T-cell (primary cell): ENCODE data around the gene ABT1. TPM values are rescaled to one million over a fixed set of nuclear protein-coding genes. Genes with fewer than 3 reads are reported as not detected.

ENCODE experiments used
- ATAC-seq, 4 experiments: fragments of 200-7000 bp in 3 of 4; fragments of 150-1000 bp in 1 of 4; cut with Tn5 transposase; replicated peaks in 1 of 4; 1 replicate in 3 of 4; 2 replicates in 1 of 4; pipeline ENCODE4 v1.10.0; 2021; ENCODE audit warnings: moderate library complexity in 3 of 4, mild to moderate bottlenecking in 2 of 4, moderate number of reproducible peaks in 1 of 4
- CTCF ChIA-PET, 2 donors: fragments of 300-600 bp; sonication (Branson Sonifier 250); formaldehyde crosslinking; loops; one replicate each; lab custom pipeline; 2022; ENCODE audit warnings: antibody characterized with exemption in 2 of 2; lab: Charles Lee
- POLR2A ChIA-PET, 2 donors: fragments of 300-600 bp; sonication (Branson Sonifier 250); formaldehyde crosslinking; loops; one replicate each; lab custom pipeline; 2022; ENCODE audit warnings: antibody characterized with exemption in 2 of 2; lab: Charles Lee
- DNase-seq, 35 experiments: peaks; one replicate each; pipeline versions ENCODE4 v3.0.0 to v3.0.0-alpha.2; 2013 to 2023
- H3K27ac ChIP-seq: one replicate; pipeline ENCODE4 v1.5.1; 2013; ENCODE audit warnings: low read length
- H3K27me3 ChIP-seq, 2 experiments: replicated peaks in 1 of 2; 1 replicate in 1 of 2; 2 replicates in 1 of 2; pipeline versions ENCODE4 v1.6.1 to v1.7.0; 2013; ENCODE audit warnings: low read length in 1 of 2, mixed read lengths in 1 of 2; ENCODE audit not compliant: control insufficient read depth in 2 of 2, insufficient read depth in 2 of 2; ENCODE audit errors: extremely low read depth in 1 of 2
- H3K36me3 ChIP-seq, 2 donors: 1 replicate in 1 of 2; 2 replicates in 1 of 2; pipeline versions ENCODE4 v1.6.1 to v1.7.0; 2013; ENCODE audit warnings: low read length in 1 of 2; ENCODE audit not compliant: control insufficient read depth in 2 of 2, insufficient read depth in 1 of 2; ENCODE audit errors: extremely low read depth in 1 of 2
- H3K4me1 ChIP-seq, 2 experiments: 1 replicate in 1 of 2; 2 replicates in 1 of 2; pipeline versions ENCODE4 v1.6.1 to v1.7.0; 2013; ENCODE audit warnings: low read length in 2 of 2, mixed read lengths in 1 of 2; ENCODE audit not compliant: insufficient read depth in 2 of 2, control insufficient read depth in 1 of 2; ENCODE audit errors: extremely low read depth in 1 of 2
- H3K4me3 ChIP-seq, 2 donors: 1 replicate in 1 of 2; 2 replicates in 1 of 2; pipeline versions ENCODE4 v1.5.1 to v1.7.0; 2013; ENCODE audit warnings: mild to moderate bottlenecking in 2 of 2, low read length in 1 of 2, moderate library complexity in 1 of 2; ENCODE audit not compliant: control insufficient read depth in 1 of 2; ENCODE audit errors: extremely low read depth in 1 of 2
- H3K9me3 ChIP-seq: 2 replicates; pipeline ENCODE4 v1.7.0; 2013
- H3K27ac Mint-ChIP-seq, 2 donors: one replicate each; pipeline ENCODE4 v1.8.0; 2020 to 2021; ENCODE audit warnings: mild to moderate bottlenecking in 2 of 2, mixed read lengths in 2 of 2
- H3K27me3 Mint-ChIP-seq, 2 donors: one replicate each; pipeline ENCODE4 v1.8.0; 2021 to 2022; ENCODE audit warnings: mixed read lengths in 2 of 2
- H3K36me3 Mint-ChIP-seq: one replicate; pipeline ENCODE4 v1.8.0; 2021; ENCODE audit warnings: mixed read lengths
- H3K4me1 Mint-ChIP-seq, 3 donors: one replicate each; pipeline ENCODE4 v1.8.0; 2020 to 2022; ENCODE audit warnings: mixed read lengths in 3 of 3, mild to moderate bottlenecking in 1 of 3
- H3K4me3 Mint-ChIP-seq, 3 donors: one replicate each; pipeline ENCODE4 v1.8.0; 2020 to 2022; ENCODE audit warnings: mild to moderate bottlenecking in 3 of 3, mixed read lengths in 3 of 3, moderate library complexity in 3 of 3
- H3K9me3 Mint-ChIP-seq, 3 donors: one replicate each; pipeline ENCODE4 v1.8.0; 2020 to 2022; ENCODE audit warnings: mixed read lengths in 3 of 3
- WGBS: methylation state at CpG from one replicate; pipeline ENCODE4 v1.1.5; 2013; ENCODE audit warnings: missing lambda C conversion rate; ENCODE audit not compliant: insufficient coverage; 5-methylcytosine and 5-hydroxymethylcytosine counted together
- total RNA-seq, 35 experiments: library from RNA in 6 of 35; stranded (reverse) in 6 of 35; fragments of 120-200 nt in 1 of 35; gene quantifications; one replicate each; pipeline versions ENCODE4 v1.2.1 to v1.2.4 and lab custom pipeline; 2013 to 2026

ABT1 gene
- total RNA-seq, 5 donors from 2014 or later (not counting 1 experiment from before 2014, with no cell fraction given): 27.6 to 36.4 (median 35.6) TPM

DNA sequence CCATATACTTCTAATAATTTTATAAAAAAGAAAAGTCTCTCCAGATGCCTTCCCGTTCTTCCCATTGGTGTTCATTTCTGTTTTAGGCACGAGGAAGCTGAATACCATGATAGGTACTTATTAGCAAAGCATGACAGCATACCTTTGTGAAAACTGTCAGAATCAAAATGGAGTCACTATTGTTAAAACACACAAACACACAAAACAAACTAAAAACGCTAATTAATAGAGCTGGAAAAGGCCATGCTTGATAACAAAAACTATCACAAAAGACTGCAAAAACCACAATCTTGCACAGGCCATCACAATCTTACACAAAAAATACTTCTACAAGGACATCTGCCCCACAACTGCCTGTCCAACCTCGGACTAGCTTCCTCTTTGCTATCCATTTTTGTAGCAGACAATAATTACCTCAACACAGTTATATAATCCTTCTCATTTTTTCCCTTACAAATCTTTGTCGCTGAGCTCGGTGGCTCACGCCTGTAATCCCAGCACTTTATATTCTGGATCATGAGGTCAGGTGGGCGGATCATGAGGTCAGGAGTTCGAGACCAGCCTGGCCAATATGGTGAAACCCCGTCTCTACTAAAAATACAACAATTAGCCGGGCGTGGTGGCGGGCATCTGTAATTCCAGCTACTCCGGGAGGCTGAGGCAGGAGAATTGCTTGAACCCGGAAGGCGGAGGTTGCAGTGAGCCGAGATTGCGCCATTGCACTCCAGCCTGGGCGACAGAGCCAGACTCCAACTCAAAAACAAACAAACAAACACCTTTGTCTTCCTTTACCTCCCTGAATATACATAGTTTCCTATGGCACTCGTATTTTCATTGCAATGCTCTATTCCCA, 3.2 kb upstream of the ABT1 start:
- POLR2A ChIA-PET: interaction anchor here (0.5 to 0.6 kb wide), 4 partner anchors 389 to 1838 kb away, joined by 3 to 9 read pairs (median 6); a partner anchor contains a TSS
- Mint-ChIP-seq H3K9me3 (no peaks in the 10 kb centered on the region), H3K36me3 (peaks cover 7% of the 10 kb centered on the region), H3K27ac (no peak overlapping the region), H3K27me3 (peaks cover 23 to 35% of the 10 kb centered on the region in 2 donors), H3K4me3 (no peak overlapping the region), H3K4me1 (peaks cover 0 to 16% (median 15%) of the 10 kb centered on the region in 3 donors)
- DNase-seq (no peak), ATAC-seq (no peak)
- CTCF ChIA-PET: interaction anchor here in 1 of 2 donors (0.6 to 0.9 kb wide), 4 partner anchors 22 to 418 kb away, joined by 3 to 5 read pairs (median 3); no protein-coding TSS in a partner anchor
- Histone ChIP-seq H3K4me1 (peaks cover 8 to 20% of the 10 kb centered on the region in 2 experiments), H3K27me3 (peaks cover 9 to 15% of the 10 kb centered on the region in 2 experiments), H3K36me3 (peaks cover 5 to 8% of the 10 kb centered on the region in 2 donors), H3K4me3 (no peak overlapping the region), H3K27ac (no peak overlapping the region), H3K9me3 (no peaks in the 10 kb centered on the region)
- WGBS: 55% methylated on average over 17 of the region's 20 CpGs

DNA sequence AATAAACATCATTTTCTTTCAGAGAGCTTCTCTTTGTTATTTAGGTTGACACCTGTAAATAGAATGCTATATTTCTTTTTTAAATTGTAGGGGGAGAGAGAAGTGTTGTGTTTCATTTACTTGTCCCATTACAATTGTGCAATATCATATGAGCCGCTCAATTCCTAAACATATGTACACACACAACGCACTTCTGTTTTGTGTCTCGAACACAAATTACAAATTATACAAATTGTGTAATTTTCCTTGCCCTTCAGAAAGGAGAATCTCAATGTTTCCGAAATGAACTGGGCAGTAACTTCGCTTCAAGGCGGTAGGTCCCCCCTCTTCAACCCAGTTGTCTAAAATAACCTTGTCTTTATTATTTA, 2.6 kb upstream of the ABT1 start:
- H3K27ac ChIP-seq: no peak overlapping the region
- H3K36me3 ChIP-seq: peaks cover 6 to 14% of the 10 kb centered on the region in 2 donors
- H3K27ac Mint-ChIP-seq: no peak overlapping the region
- no peaks in the 10 kb centered on the region for H3K9me3 ChIP-seq
- H3K27me3 ChIP-seq: peaks cover 9 to 10% of the 10 kb centered on the region in 2 experiments
- DNase-seq (no peak), ATAC-seq (no peak)
- H3K4me1 Mint-ChIP-seq: peaks cover 0 to 20% (median 18%) of the 10 kb centered on the region in 3 donors
- H3K4me3 Mint-ChIP-seq: no peak overlapping the region
- ChIA-PET CTCF (interaction anchor here in 1 of 2 donors (0.9 to 2.1 kb wide), 2 partner anchors 17 to 418 kb away, joined by 3 to 11 read pairs; no protein-coding TSS in a partner anchor), POLR2A (interaction anchor here (0.5 to 0.6 kb wide), 2 partner anchors 419 to 1300 kb away, joined by 3 to 9 read pairs; no protein-coding TSS in a partner anchor)
- peaks cover 23 to 35% of the 10 kb centered on the region in 2 donors for H3K27me3 Mint-ChIP-seq
- H3K4me1 ChIP-seq: peaks cover 8 to 22% of the 10 kb centered on the region in 2 experiments
- peaks cover 10% of the 10 kb centered on the region for H3K36me3 Mint-ChIP-seq
- no CpG with 5 or more reads among the region's 6 CpGs for WGBS
- no peak overlapping the region for H3K4me3 ChIP-seq
- no peaks in the 10 kb centered on the region for H3K9me3 Mint-ChIP-seq

DNA sequence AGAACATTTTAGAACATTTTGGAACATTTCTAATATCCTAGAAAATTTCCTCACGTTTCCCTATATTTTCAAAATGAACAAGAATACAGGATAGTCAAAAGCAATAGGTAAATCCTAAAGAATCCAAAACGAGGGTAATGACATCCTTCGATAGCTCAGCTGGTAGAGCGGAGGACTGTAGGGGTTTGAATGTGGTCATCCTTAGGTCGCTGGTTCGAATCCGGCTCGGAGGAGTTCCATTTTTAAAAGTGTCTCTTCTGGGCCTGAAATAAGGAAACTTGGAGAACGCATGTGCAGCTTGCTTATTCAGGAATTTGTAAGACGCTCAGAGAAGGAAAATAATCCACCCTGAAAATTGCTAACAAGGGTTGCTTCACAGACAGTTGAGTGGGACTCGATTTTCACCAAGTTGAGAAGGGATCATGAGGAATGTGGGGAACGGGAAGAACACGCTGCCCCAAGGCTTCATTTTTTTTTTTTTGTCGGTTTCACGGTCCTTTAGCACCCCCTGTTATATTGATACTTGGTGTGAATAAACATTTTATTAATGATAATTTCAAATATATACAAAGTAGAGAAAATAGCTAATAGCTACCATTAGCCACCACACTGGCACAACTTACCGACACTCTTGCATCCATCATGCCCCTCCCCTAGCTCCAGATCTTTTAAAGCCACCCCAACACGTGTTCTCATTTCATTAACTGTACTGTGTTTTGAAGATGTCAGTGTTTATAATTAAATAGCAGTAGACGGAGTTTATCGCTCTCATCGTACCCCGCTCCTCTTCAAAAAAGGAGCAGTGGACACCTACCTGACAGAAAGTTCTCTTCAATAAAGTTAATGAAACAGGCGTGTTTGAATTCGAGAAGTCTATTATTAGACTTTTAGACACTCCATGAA, 1.8 kb upstream of the ABT1 start:
- Mint-ChIP-seq H3K4me1 (peaks cover 0 to 27% (median 21%) of the 10 kb centered on the region in 3 donors), H3K36me3 (peaks cover 19% of the 10 kb centered on the region), H3K9me3 (no peaks in the 10 kb centered on the region), H3K4me3 (peak overlapping the region in 1 of 3 donors; percentile 19), H3K27me3 (peaks cover 23 to 32% of the 10 kb centered on the region in 2 donors), H3K27ac (no peak overlapping the region)
- CTCF ChIA-PET: interaction anchor here (0.5 to 2.4 kb wide), 19 partner anchors 9 to 532 kb away, joined by 3 to 31 read pairs (median 5); partner anchors contain the start of gene HMGN4 (in 1 of the 2)
- POLR2A ChIA-PET: interaction anchor here in 1 of 2 donors (0.5 kb wide), 2 partner anchors 436 to 1296 kb away, joined by 4 to 5 read pairs; no protein-coding TSS in a partner anchor
- Histone ChIP-seq H3K4me3 (peak overlapping the region in 1 of 2 donors; percentile 74), H3K9me3 (no peaks in the 10 kb centered on the region), H3K27ac (no peak overlapping the region), H3K4me1 (peaks cover 8 to 22% of the 10 kb centered on the region in 2 experiments), H3K27me3 (peaks cover 9 to 10% of the 10 kb centered on the region in 2 experiments), H3K36me3 (peaks cover 6 to 23% of the 10 kb centered on the region in 2 donors)
- WGBS: 11% methylated on average over 5 of the region's 23 CpGs
- ATAC-seq (no peak), DNase-seq (peak in 1 of 35 experiments; percentile 35)

DNA sequence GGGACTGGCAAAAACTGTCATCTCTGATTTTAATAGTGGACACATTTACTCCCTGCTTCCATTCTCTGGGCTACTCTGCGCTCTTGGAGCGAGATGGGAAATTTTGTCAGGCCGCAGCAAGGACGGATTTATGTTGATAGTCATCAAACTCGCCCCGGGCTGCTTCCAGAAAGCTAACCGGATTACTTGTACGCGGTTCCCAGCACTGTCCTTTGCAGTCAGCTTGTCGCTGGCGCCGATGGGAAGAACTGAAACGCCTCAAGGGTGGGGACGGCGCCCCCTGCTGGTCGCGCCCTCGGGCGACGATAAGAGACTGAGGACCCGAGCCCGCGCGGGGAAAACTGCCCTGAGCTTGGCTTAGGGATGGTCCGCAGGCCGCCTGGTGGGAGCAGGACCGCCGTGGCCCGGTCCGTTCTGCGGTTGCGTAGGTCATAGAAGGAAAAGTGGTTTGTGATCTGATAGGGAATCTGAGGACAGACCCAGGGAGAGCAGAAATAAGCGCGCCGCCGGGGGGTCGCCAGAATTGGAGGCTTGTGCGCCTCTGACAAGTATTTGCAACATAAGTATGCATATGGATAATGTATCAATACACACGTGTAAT, 984 bp upstream of the ABT1 start:
- peaks cover 8 to 22% of the 10 kb centered on the region in 2 experiments for H3K4me1 ChIP-seq
- ChIA-PET POLR2A (interaction anchor here in 1 of 2 donors (0.5 kb wide), 1 partner anchor 1295 kb away, joined by 5 read pairs; no protein-coding TSS in a partner anchor), CTCF (interaction anchor here (0.5 to 2.4 kb wide), 19 partner anchors 10 to 531 kb away, joined by 3 to 31 read pairs (median 5); partner anchors contain the start of gene HMGN4 (in 1 of the 2))
- no peak overlapping the region for H3K4me3 Mint-ChIP-seq
- WGBS: under 1% methylated on average over 30 of the region's 39 CpGs
- peaks cover 20% of the 10 kb centered on the region for H3K36me3 Mint-ChIP-seq
- H3K4me3 ChIP-seq: peak overlapping the region; percentile 58 to 74
- ATAC-seq: peak; percentile 44 to 53 (median 49)
- peaks cover 6 to 23% of the 10 kb centered on the region in 2 donors for H3K36me3 ChIP-seq
- H3K27ac ChIP-seq: no peak overlapping the region
- H3K4me1 Mint-ChIP-seq: peaks cover 0 to 27% (median 21%) of the 10 kb centered on the region in 3 donors
- peak; percentile 56 to 94 (median 79) for DNase-seq
- peaks cover 20 to 31% of the 10 kb centered on the region in 2 donors for H3K27me3 Mint-ChIP-seq
- H3K27ac Mint-ChIP-seq: no peak overlapping the region
- no peaks in the 10 kb centered on the region for H3K9me3 Mint-ChIP-seq
- H3K27me3 ChIP-seq: peaks cover 9 to 10% of the 10 kb centered on the region in 2 experiments
- no peaks in the 10 kb centered on the region for H3K9me3 ChIP-seq

DNA sequence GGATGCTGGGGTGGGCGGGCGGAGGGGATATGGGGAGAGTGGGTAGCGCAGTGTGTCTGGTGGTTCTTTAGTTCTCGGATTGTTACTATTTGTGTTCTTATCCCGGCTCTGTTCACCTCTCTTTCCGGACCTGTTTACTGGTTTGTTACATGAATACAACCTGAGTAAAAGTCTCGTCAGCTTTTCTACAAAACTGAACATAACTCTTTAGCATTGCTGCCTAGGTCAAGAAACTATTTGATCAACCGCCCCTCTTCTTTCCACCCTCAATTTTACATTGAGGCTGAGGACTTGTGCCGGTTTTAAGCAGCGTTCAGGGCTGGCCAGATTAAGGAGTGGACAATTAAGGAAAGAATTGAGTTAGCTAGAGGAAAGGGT, 625 bp downstream of the ABT1 start:
- no peak for ATAC-seq
- peak overlapping the region; percentile 89 to 98 for H3K4me3 ChIP-seq
- Mint-ChIP-seq H3K27me3 (peaks cover 14 to 20% of the 10 kb centered on the region in 2 donors), H3K4me3 (no peak overlapping the region), H3K36me3 (peaks cover 20% of the 10 kb centered on the region), H3K27ac (no peak overlapping the region), H3K9me3 (no peaks in the 10 kb centered on the region), H3K4me1 (peaks cover 0 to 27% (median 21%) of the 10 kb centered on the region in 3 donors)
- 0% methylated on average over 5 of the region's 10 CpGs for WGBS
- peaks cover 8 to 22% of the 10 kb centered on the region in 2 experiments for H3K4me1 ChIP-seq
- no peaks in the 10 kb centered on the region for H3K9me3 ChIP-seq
- POLR2A ChIA-PET: interaction anchor here (0.7 to 1.2 kb wide), 3 partner anchors 23 to 401 kb away, joined by 3 to 4 read pairs (median 3); a partner anchor contains a TSS
- peaks cover 8 to 10% of the 10 kb centered on the region in 2 experiments for H3K27me3 ChIP-seq
- H3K36me3 ChIP-seq: peaks cover 6 to 23% of the 10 kb centered on the region in 2 donors
- peak overlapping the region; percentile 93 for H3K27ac ChIP-seq
- CTCF ChIA-PET: interaction anchor here in 1 of 2 donors (1.2 kb wide), 1 partner anchor 256 kb away, joined by 3 read pairs; no protein-coding TSS in a partner anchor
- DNase-seq: no peak
